Cardiac muscle cell (in vitro differentiated cells and primary cell): Measurements from ENCODE around the gene TIGD7. TPM values are rescaled to one million over a fixed set of nuclear protein-coding genes. Genes with fewer than 3 reads are reported as not detected.

Experiments used
- DNase-seq, 2 donors: peaks; one replicate each; pipeline versions ENCODE4 v3.0.0 to v3.0.0-alpha.2; 2010 to 2017; ENCODE audit warnings: low read depth in 1 of 2, low spot score in 1 of 2
- H3K27ac ChIP-seq: fragments of 200-600 bp; sonication (generic); 2 replicates; pipeline ENCODE4 v1.5.1; 2016
- H3K27me3 ChIP-seq: fragments of 200-600 bp; sonication (generic); 2 replicates; pipeline ENCODE4 v1.6.0; 2016; ENCODE audit warnings: control low read depth
- H3K36me3 ChIP-seq: fragments of 200-600 bp; sonication (generic); 2 replicates; pipeline ENCODE4 v1.5.1; 2016; ENCODE audit warnings: control low read depth
- H3K4me1 ChIP-seq: fragments of 200-600 bp; sonication (generic); 2 replicates; pipeline ENCODE4 v1.8.1; 2017; ENCODE audit warnings: low read depth, mild to moderate bottlenecking, mixed run types
- H3K4me3 ChIP-seq: fragments of 200-600 bp; sonication (generic); 2 replicates; pipeline ENCODE4 v1.5.1; 2016; ENCODE audit warnings: mild to moderate bottlenecking
- H3K9me3 ChIP-seq: fragments of 200-600 bp; sonication (generic); 2 replicates; pipeline ENCODE4 v1.5.1; 2017; ENCODE audit warnings: low read depth, mild to moderate bottlenecking, control low read depth
- CTCF ChIP-seq: IDR thresholded peaks from 2 replicates; pipeline ENCODE4 v1.5.1; 2012; ENCODE audit warnings: low read depth, mild to moderate bottlenecking, low read length
- polyA plus RNA-seq: library from polyadenylated mRNA; unstranded; fragments of >200 nt; fragmentation: Nextera tagmentation; extraction: Ambion mirVana; gene quantifications from 2 replicates; pipeline ENCODE4 v1.2.1, GENCODE V29; 2016
- total RNA-seq: library from RNA; depleted of rRNA; stranded (reverse); fragments of >200 nt; gene quantifications from 2 replicates; pipeline ENCODE4 v1.2.3, GENCODE V29; 2016

The TIGD7 gene
- total and polyA plus RNA-seq, 2 experiments from 2014 or later = 10.8 to 11.0 TPM

GRCh38 chr16:3328643-3329042, 23.4 kb upstream of the TIGD7 start:
- no peak for TF ChIP-seq CTCF
- H3K27ac ChIP-seq = no peak overlapping the region
- no peaks in the 10 kb centered on the region for H3K36me3 ChIP-seq
- DNase-seq = no peak
- H3K9me3 ChIP-seq = no peaks in the 10 kb centered on the region
- H3K27me3 ChIP-seq = no peaks in the 10 kb centered on the region
- H3K4me1 ChIP-seq = no peaks in the 10 kb centered on the region
- H3K4me3 ChIP-seq = no peak overlapping the region

GRCh38 chr16:3328104-3328503, 22.9 kb upstream of the TIGD7 start:
- Histone ChIP-seq H3K4me1 (no peaks in the 10 kb centered on the region), H3K27ac (no peak overlapping the region), H3K36me3 (no peaks in the 10 kb centered on the region), H3K27me3 (no peaks in the 10 kb centered on the region), H3K9me3 (no peaks in the 10 kb centered on the region), H3K4me3 (no peak overlapping the region)
- DNase-seq = no peak
- TF ChIP-seq CTCF = no peak

GRCh38 chr16:3327514-3327913, 22.3 kb upstream of the TIGD7 start:
- Histone ChIP-seq H3K4me1 (no peaks in the 10 kb centered on the region), H3K9me3 (no peaks in the 10 kb centered on the region), H3K36me3 (no peaks in the 10 kb centered on the region), H3K27me3 (no peaks in the 10 kb centered on the region), H3K27ac (no peak overlapping the region), H3K4me3 (no peak overlapping the region)
- TF ChIP-seq CTCF = no peak
- no peak for DNase-seq

- no peak for TF ChIP-seq CTCF
These were observed 16.6 kb upstream of the TIGD7 start for GRCh38 chr16:3321816-3322215.

GRCh38 chr16:3317315-3317999, 12.2 kb upstream of the TIGD7 start:
- Histone ChIP-seq H3K36me3 (peaks cover 24% of the 10 kb centered on the region), H3K9me3 (peaks cover 11% of the 10 kb centered on the region), H3K4me3 (no peak overlapping the region), H3K27me3 (no peaks in the 10 kb centered on the region), H3K27ac (no peak overlapping the region), H3K4me1 (no peaks in the 10 kb centered on the region)
- peak in 1 of 2 donors; percentile 15 for DNase-seq
- TF ChIP-seq CTCF = no peak

More at GRCh38 chr16:3321816-3322215, 16.6 kb upstream of the TIGD7 start:
- H3K27ac ChIP-seq = no peak overlapping the region
- no peaks in the 10 kb centered on the region for H3K27me3 ChIP-seq
- DNase-seq = no peak
- peaks cover 7% of the 10 kb centered on the region for H3K9me3 ChIP-seq
- peaks cover 17% of the 10 kb centered on the region for H3K36me3 ChIP-seq
- no peaks in the 10 kb centered on the region for H3K4me1 ChIP-seq
- no peak overlapping the region for H3K4me3 ChIP-seq
